ENCODE measurements around the gene ARHGEF12. TPM values are rescaled to one million over a fixed set of nuclear protein-coding genes. Genes with fewer than 3 reads are reported as not detected.

ARHGEF12 gene
- total RNA-seq, 1 experiment from 2014 or later: 132 TPM

DNA sequence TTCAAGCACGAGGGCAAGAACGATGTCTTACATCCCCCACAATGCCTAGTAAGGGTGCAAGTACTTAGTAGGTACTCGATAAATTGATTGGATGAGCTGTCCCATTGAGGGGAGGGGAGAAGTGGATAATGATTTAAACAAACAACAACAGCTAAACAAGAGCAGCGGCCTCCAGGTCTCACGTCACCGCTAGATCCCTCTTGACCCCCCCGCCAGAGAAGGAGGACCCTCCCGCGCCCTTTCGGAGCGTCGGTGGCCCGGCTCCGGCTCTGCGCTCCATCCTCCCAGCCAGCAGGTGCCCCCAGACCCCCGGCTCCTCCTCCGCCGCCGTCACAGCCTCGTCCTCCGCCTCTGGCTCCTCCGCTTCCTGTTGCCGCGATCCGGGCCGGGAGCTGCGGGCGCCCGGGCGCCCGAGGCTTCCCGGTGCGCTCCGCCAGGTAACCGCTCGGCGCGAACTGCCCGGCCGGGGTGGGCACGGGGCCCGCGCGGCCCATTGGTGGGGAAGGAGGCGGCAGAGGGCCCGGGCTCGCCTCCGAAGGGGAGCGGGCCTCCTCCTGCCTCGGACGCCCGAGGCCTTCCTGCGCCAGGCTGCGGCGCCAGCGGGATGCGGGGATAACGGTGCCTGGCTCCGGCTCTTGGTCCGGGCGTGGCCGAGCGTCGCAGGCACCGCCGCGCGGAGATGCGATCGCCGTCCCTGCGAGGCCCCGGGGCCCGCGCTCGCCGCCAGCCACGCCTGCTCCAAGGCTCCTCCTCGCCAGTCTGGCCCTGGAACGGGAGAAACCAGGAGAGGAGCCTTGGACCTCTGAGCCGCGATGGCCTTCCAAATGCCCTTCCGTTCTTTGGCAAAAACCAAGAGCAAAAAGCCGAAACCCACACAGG lies 11.0 kb upstream of the ARHGEF12 start, which contains the start of gene TLCD5:
TSS of gene TLCD5 (plus strand) at position 368 of the 879 bp plus-strand sequence. CDS start 2,143 bp downstream, outside the sequence.
- intact Hi-C loops (cut with micrococcal nuclease; ENCODE audit: unreplicated experiment): no loop called here
- TF ChIP-seq CTCF (conservative IDR thresholded peaks at IDR 0.05; ENCODE audit: low read depth, low read length) (peak; percentile 51), EZH2 (IDR thresholded peaks at IDR 0.05; ENCODE audit: borderline replicate concordance, low read depth, low read length, poor library complexity, severe bottlenecking) (no peak)
- DNase-seq (ENCODE audit: low spot score): peak; percentile 89
- peaks cover 22% of the 10 kb centered on the region for H3K4me1 ChIP-seq (ENCODE audit: insufficient read depth, low read length, poor library complexity, severe bottlenecking)
- no TSS peak for BruUV-seq (replicated peaks)
- peaks cover 4% of the 10 kb centered on the region for H3K36me3 ChIP-seq (ENCODE audit: insufficient read depth, low read length, poor library complexity, severe bottlenecking)
- ChIA-PET CTCF (interaction anchor here (1.1 kb wide), 1 partner anchor 107 kb away, joined by 3 read pairs; no protein-coding TSS in a partner anchor), POLR2A (ENCODE audit: low non-redundant PET) (no interaction called here)
- H3K4me3 ChIP-seq (ENCODE audit: low read depth, low read length, poor library complexity, severe bottlenecking): peak within 1 kb of the TSS; percentile 73
- peak within 1 kb of the TSS; percentile 83 for H3K27ac ChIP-seq (ENCODE audit: low read depth, low read length, poor library complexity, severe bottlenecking)
- no peaks in the 10 kb centered on the region for H3K27me3 ChIP-seq (replicated peaks; ENCODE audit: insufficient read depth, low read depth, low read length, poor library complexity)
- H3K9me3 ChIP-seq (ENCODE audit: low read depth, low read length, poor library complexity, severe bottlenecking): no peaks in the 10 kb centered on the region

DNA sequence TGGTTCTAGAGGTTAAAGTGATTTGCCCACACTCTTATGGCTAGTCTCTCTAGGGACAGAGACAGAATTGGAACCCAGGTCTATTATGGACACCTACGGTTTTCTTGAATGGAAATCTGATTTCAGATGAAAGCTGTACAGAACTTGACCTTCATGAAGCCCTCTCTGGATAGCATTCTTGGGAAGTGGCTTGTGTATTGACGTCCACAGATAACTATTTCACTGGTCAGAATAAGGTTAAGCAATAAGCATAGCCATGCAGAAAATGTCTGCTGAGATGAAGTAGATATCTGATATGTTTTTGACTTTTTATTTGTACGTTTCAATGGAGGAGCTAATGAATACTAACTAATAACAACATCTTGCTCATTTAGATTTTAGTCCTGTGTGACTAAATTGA lies 10.0 kb upstream of the ARHGEF12 start:
- H3K9me3 ChIP-seq (ENCODE audit: low read depth, low read length, poor library complexity, severe bottlenecking): no peaks in the 10 kb centered on the region
- no peak for DNase-seq (ENCODE audit: low spot score)
- POLR2A ChIA-PET (ENCODE audit: low non-redundant PET): no interaction called here

GRCh38 chr11:120326845-120327281 lies 9.3 kb upstream of the ARHGEF12 start:
- no peak for DNase-seq (ENCODE audit: low spot score)
- Histone ChIP-seq H3K36me3 (ENCODE audit: insufficient read depth, low read length, poor library complexity, severe bottlenecking) (peaks cover 14% of the 10 kb centered on the region), H3K9me3 (ENCODE audit: low read depth, low read length, poor library complexity, severe bottlenecking) (no peaks in the 10 kb centered on the region), H3K27ac (ENCODE audit: low read depth, low read length, poor library complexity, severe bottlenecking) (no peak overlapping the region), H3K4me3 (ENCODE audit: low read depth, low read length, poor library complexity, severe bottlenecking) (no peak overlapping the region), H3K27me3 (replicated peaks; ENCODE audit: insufficient read depth, low read depth, low read length, poor library complexity) (no peaks in the 10 kb centered on the region), H3K4me1 (ENCODE audit: insufficient read depth, low read length, poor library complexity, severe bottlenecking) (peaks cover 30% of the 10 kb centered on the region)
- POLR2A ChIA-PET (ENCODE audit: low non-redundant PET): no interaction called here
- TF ChIP-seq CTCF (conservative IDR thresholded peaks at IDR 0.05; ENCODE audit: low read depth, low read length) (no peak), EZH2 (IDR thresholded peaks at IDR 0.05; ENCODE audit: borderline replicate concordance, low read depth, low read length, poor library complexity, severe bottlenecking) (no peak)
- CTCF ChIA-PET: interaction anchor here (0.6 kb wide), 1 partner anchor 958 kb away, joined by 3 read pairs; no protein-coding TSS in a partner anchor
- intact Hi-C loops (cut with micrococcal nuclease; ENCODE audit: unreplicated experiment): no loop called here
- no TSS peak for BruUV-seq (replicated peaks)

More for the DNA sequence above, 10.0 kb upstream of the ARHGEF12 start:
- no peaks in the 10 kb centered on the region for H3K27me3 ChIP-seq (replicated peaks; ENCODE audit: insufficient read depth, low read depth, low read length, poor library complexity)
- H3K27ac ChIP-seq (ENCODE audit: low read depth, low read length, poor library complexity, severe bottlenecking): no peak overlapping the region
- intact Hi-C loops (cut with micrococcal nuclease; ENCODE audit: unreplicated experiment): no loop called here
- TF ChIP-seq EZH2 (IDR thresholded peaks at IDR 0.05; ENCODE audit: borderline replicate concordance, low read depth, low read length, poor library complexity, severe bottlenecking) (no peak), CTCF (conservative IDR thresholded peaks at IDR 0.05; ENCODE audit: low read depth, low read length) (no peak)
- CTCF ChIA-PET: interaction anchor here (0.6 kb wide), 1 partner anchor 957 kb away, joined by 3 read pairs; no protein-coding TSS in a partner anchor
- H3K4me3 ChIP-seq (ENCODE audit: low read depth, low read length, poor library complexity, severe bottlenecking): peak overlapping the region; percentile 73
- H3K4me1 ChIP-seq (ENCODE audit: insufficient read depth, low read length, poor library complexity, severe bottlenecking): peaks cover 24% of the 10 kb centered on the region
- H3K36me3 ChIP-seq (ENCODE audit: insufficient read depth, low read length, poor library complexity, severe bottlenecking): peaks cover 14% of the 10 kb centered on the region
- BruUV-seq (replicated peaks): no TSS peak
